B cell (primary cell): ENCODE measurements around the gene TMA7. TPM values are rescaled to one million over a fixed set of nuclear protein-coding genes. Genes with fewer than 3 reads are reported as not detected.

Source experiments
- ATAC-seq: fragments of 200-7000 bp; cut with Tn5 transposase; one replicate; pipeline ENCODE4 v1.10.0; 2021; ENCODE audit warnings: low read depth, mild to moderate bottlenecking, moderate number of reproducible peaks, moderate library complexity
- CTCF ChIA-PET: fragments of 350-600 bp; sonication (Branson Sonifier 250); formaldehyde crosslinking; loops from one replicate; lab custom pipeline; 2021; ENCODE audit warnings: antibody characterized with exemption, inconsistent platforms; lab: Charles Lee
- POLR2A ChIA-PET: fragments of 350-600 bp; sonication (Branson Sonifier 250); formaldehyde crosslinking; loops from one replicate; lab custom pipeline; 2021; ENCODE audit warnings: antibody characterized with exemption; lab: Charles Lee
- DNase-seq: peaks from one replicate; pipeline ENCODE4 v3.0.0; 2013
- H2AFZ ChIP-seq: 2 replicates; pipeline ENCODE4 v1.6.1; 2012; ENCODE audit warnings: mild to moderate bottlenecking, low read depth, low read length; ENCODE audit not compliant: insufficient read depth, poor library complexity, severe bottlenecking
- H3K27ac ChIP-seq, 2 donors: 1 replicate in 1 of 2; 2 replicates in 1 of 2; pipeline ENCODE4 v1.5.1; 2012 to 2013; ENCODE audit warnings: low read length in 2 of 2, mild to moderate bottlenecking in 2 of 2, moderate library complexity in 1 of 2
- H3K27me3 ChIP-seq, 4 experiments: fragments of 200-600 bp in 1 of 4; sonication (generic) in 1 of 4; replicated peaks in 1 of 4; 1 replicate in 2 of 4; 2 replicates in 2 of 4; pipeline versions ENCODE4 v1.6.1 to v1.7.0; 2013 to 2016; ENCODE audit warnings: low read length in 3 of 4, mild to moderate bottlenecking in 2 of 4, mixed read lengths in 1 of 4, moderate library complexity in 1 of 4; ENCODE audit not compliant: insufficient read depth in 4 of 4, control insufficient read depth in 3 of 4; ENCODE audit errors: control extremely low read depth in 1 of 4
- H3K36me3 ChIP-seq, 2 experiments: replicated peaks in 1 of 2; 1 replicate in 1 of 2; 2 replicates in 1 of 2; pipeline versions ENCODE4 v1.6.1 to v1.7.1; 2013; ENCODE audit warnings: low read length in 1 of 2; ENCODE audit not compliant: insufficient read depth in 2 of 2, control insufficient read depth in 1 of 2; ENCODE audit errors: control extremely low read depth in 1 of 2, extremely low read depth in 1 of 2
- H3K4me1 ChIP-seq, 2 donors: fragments of 200-600 bp in 1 of 2; sonication (generic) in 1 of 2; 1 replicate in 1 of 2; 2 replicates in 1 of 2; pipeline versions ENCODE4 v1.5.1 to v1.6.1; 2013 to 2017; ENCODE audit warnings: low read length in 2 of 2; ENCODE audit not compliant: control insufficient read depth in 2 of 2, insufficient read depth in 2 of 2
- H3K4me2 ChIP-seq: replicated peaks from 2 replicates; pipeline ENCODE3; 2012; ENCODE audit warnings: mild to moderate bottlenecking, low read depth, low read length; ENCODE audit not compliant: poor library complexity, severe bottlenecking
- H3K4me3 ChIP-seq, 5 experiments: fragments of 200-600 bp in 1 of 5; sonication (generic) in 1 of 5; 1 replicate in 3 of 5; 2 replicates in 2 of 5; pipeline versions ENCODE4 v1.5.1 to v1.7.0; 2011 to 2016; ENCODE audit warnings: low read length in 4 of 5, mild to moderate bottlenecking in 4 of 5, low read depth in 2 of 5, control low read depth in 1 of 5, moderate library complexity in 1 of 5; ENCODE audit not compliant: insufficient read depth in 1 of 5; ENCODE audit errors: control extremely low read depth in 1 of 5, extremely low read depth in 1 of 5
- H3K79me2 ChIP-seq: fragments of 200-600 bp; sonication (generic); one replicate; pipeline ENCODE4 v1.6.0; 2016; ENCODE audit warnings: low read length; ENCODE audit not compliant: control insufficient read depth, insufficient read depth
- H3K9ac ChIP-seq: fragments of 200-600 bp; sonication (generic); 2 replicates; pipeline ENCODE4 v1.6.1; 2017; ENCODE audit warnings: mild to moderate bottlenecking, low read length, moderate library complexity
- H3K9me3 ChIP-seq, 3 donors: one replicate each; pipeline versions ENCODE4 v1.6.1 to v1.7.1; 2013; ENCODE audit warnings: low read length in 2 of 3; ENCODE audit not compliant: control insufficient read depth in 2 of 3, insufficient read depth in 1 of 3; ENCODE audit errors: control extremely low read depth in 1 of 3
- H4K20me1 ChIP-seq: 2 replicates; pipeline ENCODE4 v1.6.0; 2012; ENCODE audit warnings: mild to moderate bottlenecking, low read length; ENCODE audit not compliant: insufficient read depth, control insufficient read depth, poor library complexity, severe bottlenecking
- H3K27ac Mint-ChIP-seq: one replicate; pipeline ENCODE4 v1.8.0; 2021; ENCODE audit warnings: mixed read lengths
- H3K27me3 Mint-ChIP-seq: one replicate; pipeline ENCODE4 v1.8.0; 2021; ENCODE audit warnings: mixed read lengths
- H3K4me1 Mint-ChIP-seq: one replicate; pipeline ENCODE4 v1.8.0; 2021; ENCODE audit warnings: mixed read lengths
- H3K4me3 Mint-ChIP-seq: one replicate; pipeline ENCODE4 v1.8.0; 2021; ENCODE audit warnings: mixed read lengths
- H3K9me3 Mint-ChIP-seq: one replicate; pipeline ENCODE4 v1.8.0; 2022; ENCODE audit warnings: mixed read lengths; ENCODE audit not compliant: insufficient read depth
- EZH2 ChIP-seq: IDR thresholded peaks from 2 replicates; pipeline ENCODE4 v1.6.1; 2012; ENCODE audit warnings: borderline replicate concordance, low read depth, mild to moderate bottlenecking, moderate library complexity, low read length; ENCODE audit not compliant: insufficient read depth, poor library complexity, severe bottlenecking
- WGBS: methylation state at CpG from one replicate; pipeline ENCODE4 v1.1.5; 2013; ENCODE audit warnings: missing lambda C conversion rate; ENCODE audit not compliant: insufficient coverage; 5-methylcytosine and 5-hydroxymethylcytosine counted together
- intact Hi-C: fragments of 100-400 bp; cut with micrococcal nuclease; formaldehyde crosslinking; loops from one replicate; pipeline ENCODE4 v1.10.0; 2022
- polyA plus RNA-seq: library from polyadenylated mRNA; depleted of rRNA; stranded (reverse); fragments of >200 nt; gene quantifications from 2 replicates; pipeline ENCODE4 v1.2.3, GENCODE V29; 2012
- total RNA-seq, 2 donors: library from RNA; stranded (reverse); fragments of 120-200 nt in 1 of 2; gene quantifications; 1 replicate in 1 of 2; 2 replicates in 1 of 2; pipeline versions ENCODE4 v1.2.3 to v1.2.4, GENCODE V29; 2013 to 2022
- TF ChIP-seq, protein P1 (sequence below): fragments of 200-600 bp; IDR thresholded peaks from one replicate; pipeline ENCODE4 v1.8.0; 2022; ENCODE audit warnings: antibody characterized with exemption, mild to moderate bottlenecking

TMA7 gene
- total and polyA plus RNA-seq, 2 donors (not counting 1 experiment from before 2014, with no cell fraction given) = 169 to 194 TPM

GRCh38 chr3:48465531-48466378, 25.7 kb downstream of the TMA7 start:
- Mint-ChIP-seq H3K27ac (peak overlapping the region; percentile 94), H3K4me3 (peak overlapping the region; percentile 94), H3K27me3 (no peaks in the 10 kb centered on the region), H3K4me1 (peaks cover 52% of the 10 kb centered on the region), H3K9me3 (no peaks in the 10 kb centered on the region)
- 7% methylated on average over 19 of the region's 21 CpGs for WGBS
- H3K27me3 ChIP-seq = no peaks in the 10 kb centered on the region
- H3K79me2 ChIP-seq = peaks cover 58% of the 10 kb centered on the region
- H3K9ac ChIP-seq = peak overlapping the region; percentile 90
- DNase-seq (peak; percentile 91), ATAC-seq (peak; percentile 93)
- POLR2A ChIA-PET = interaction anchor here (1.0 to 2.6 kb wide), 8 partner anchors 11 to 91 kb away, joined by 4 to 20 read pairs (median 6); partner anchors contain the start of genes ATRIP and SHISA5
- peaks cover 50 to 53% of the 10 kb centered on the region in 2 donors for H3K4me1 ChIP-seq
- no peaks in the 10 kb centered on the region for H3K9me3 ChIP-seq
- peak overlapping the region; percentile 95 for H3K4me2 ChIP-seq
- intact Hi-C loops = loop anchor here (1.0 to 10.0 kb wide), 5 partner anchors 8 to 219 kb away; partner anchors contain the start of genes ATRIP, NCKIPSD and PFKFB4
- H3K36me3 ChIP-seq = peaks cover 0 to 43% of the 10 kb centered on the region in 2 experiments
- H3K4me3 ChIP-seq = peak overlapping the region; percentile 31 to 92 (median 88)
- CTCF ChIA-PET = interaction anchor here (0.7 to 17.7 kb wide), 13 partner anchors 8 to 92 kb away, joined by 3 to 240 read pairs (median 6); partner anchors contain the start of genes ATRIP, CCDC51 and SHISA5
- TF ChIP-seq EZH2 = no peak
- TF ChIP-seq, protein P1, sequence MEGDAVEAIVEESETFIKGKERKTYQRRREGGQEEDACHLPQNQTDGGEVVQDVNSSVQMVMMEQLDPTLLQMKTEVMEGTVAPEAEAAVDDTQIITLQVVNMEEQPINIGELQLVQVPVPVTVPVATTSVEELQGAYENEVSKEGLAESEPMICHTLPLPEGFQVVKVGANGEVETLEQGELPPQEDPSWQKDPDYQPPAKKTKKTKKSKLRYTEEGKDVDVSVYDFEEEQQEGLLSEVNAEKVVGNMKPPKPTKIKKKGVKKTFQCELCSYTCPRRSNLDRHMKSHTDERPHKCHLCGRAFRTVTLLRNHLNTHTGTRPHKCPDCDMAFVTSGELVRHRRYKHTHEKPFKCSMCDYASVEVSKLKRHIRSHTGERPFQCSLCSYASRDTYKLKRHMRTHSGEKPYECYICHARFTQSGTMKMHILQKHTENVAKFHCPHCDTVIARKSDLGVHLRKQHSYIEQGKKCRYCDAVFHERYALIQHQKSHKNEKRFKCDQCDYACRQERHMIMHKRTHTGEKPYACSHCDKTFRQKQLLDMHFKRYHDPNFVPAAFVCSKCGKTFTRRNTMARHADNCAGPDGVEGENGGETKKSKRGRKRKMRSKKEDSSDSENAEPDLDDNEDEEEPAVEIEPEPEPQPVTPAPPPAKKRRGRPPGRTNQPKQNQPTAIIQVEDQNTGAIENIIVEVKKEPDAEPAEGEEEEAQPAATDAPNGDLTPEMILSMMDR = peak; percentile 24
- H4K20me1 ChIP-seq = peaks cover 35% of the 10 kb centered on the region
- H3K27ac ChIP-seq = peak overlapping the region; percentile 96 to 99
- peak overlapping the region; percentile 82 for H2AFZ ChIP-seq
